GM13977 (cell line): ENCODE data around the gene BCKDHA.

Source experiments
- DNase-seq: peaks from one replicate; pipeline ENCODE4 v3.0.0; 2012; ENCODE audit warnings: low spot score
- CTCF ChIP-seq: IDR thresholded peaks from 2 replicates; pipeline ENCODE4 v1.5.1; 2012; ENCODE audit warnings: mild to moderate bottlenecking, control low read depth; ENCODE audit not compliant: insufficient read depth; ENCODE audit errors: extremely low read depth, missing control alignments
- in situ Hi-C: fragments of 300-500 bp; cut with MboI; formaldehyde crosslinking; loops from one replicate; pipeline ENCODE4 v1.12.0; 2022; ENCODE audit warnings: low sequenced_read_pairs, low pct_unique_long_range_greater_than_20kb, mixed read lengths, inconsistent platforms; ENCODE audit not compliant: unreplicated experiment

The BCKDHA gene

DNA sequence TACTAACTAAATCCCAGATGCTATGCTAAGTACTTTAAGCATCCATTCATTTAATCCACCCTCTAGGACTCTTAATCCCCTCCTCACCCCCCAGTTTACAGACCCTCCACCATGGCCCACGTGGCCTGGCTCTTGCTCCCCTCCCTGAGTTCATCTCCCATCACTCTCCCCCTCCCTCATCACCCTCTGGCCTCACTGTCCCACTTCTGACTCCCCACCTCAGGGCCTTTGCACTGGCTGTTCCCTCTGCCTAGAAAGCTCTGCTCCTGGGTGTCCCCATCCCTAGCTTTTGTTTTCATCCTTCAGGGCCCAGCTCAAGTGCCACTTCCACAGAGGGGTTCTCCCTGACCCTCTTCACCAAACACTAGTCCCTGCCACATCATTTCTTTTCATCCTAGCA lies 37.9 kb upstream of the BCKDHA start:
- no peak for TF ChIP-seq CTCF
- in situ Hi-C loops, result no loop called here
- DNase-seq, result no peak

DNA sequence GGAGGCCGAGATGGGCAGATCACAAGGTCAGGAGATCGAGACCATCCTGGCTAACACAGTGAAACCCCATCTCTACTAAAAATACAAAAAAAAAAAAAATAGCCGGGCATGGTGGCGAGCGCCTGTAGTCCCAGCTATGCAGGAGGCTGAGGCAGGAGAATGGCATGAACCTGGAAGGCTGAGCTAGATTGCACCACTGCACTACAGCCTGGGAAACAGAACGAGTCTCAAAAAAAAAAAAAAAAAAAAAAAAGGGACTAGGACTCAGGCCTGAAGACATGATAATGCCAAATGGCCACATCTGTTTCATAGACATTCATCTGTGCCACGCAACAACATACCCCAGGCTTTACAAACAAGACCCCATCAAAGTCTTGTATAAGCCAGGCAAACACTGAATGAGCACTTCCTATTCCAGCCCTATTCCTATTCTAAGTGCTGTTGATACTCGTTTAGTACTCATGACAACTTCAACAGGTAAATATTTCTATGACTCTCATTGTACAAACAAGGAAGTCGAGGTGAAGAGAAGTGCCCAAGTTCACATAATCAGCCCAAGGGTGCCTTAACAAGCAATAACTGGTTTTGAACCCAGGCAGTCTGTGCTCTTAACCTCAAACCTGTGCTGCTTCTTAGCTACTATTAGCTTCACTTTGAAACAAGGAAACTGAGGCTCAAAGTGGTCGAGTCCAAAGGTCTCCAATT lies 35.3 kb upstream of the BCKDHA start:
- no peak for TF ChIP-seq CTCF
- in situ Hi-C loops, result no loop called here
- no peak for DNase-seq

DNA sequence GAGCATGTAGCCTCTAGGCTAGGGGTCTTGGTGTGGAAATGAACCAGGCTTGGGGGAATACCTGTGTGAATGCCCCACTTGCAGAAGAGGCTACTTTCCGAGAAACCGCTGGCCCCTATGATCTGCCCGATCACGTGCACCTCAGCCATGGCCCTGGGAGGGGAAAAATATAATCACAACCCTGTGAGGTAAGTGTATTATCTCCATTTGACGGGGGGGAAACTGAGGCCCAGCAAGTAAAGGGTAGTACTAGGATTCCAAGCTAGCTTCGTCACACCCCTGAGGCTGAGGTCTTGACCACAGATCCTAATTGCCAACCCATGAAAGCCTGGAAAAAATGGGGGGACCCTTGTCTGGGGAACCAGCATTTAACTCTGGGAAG lies 34.3 kb upstream of the BCKDHA start:
- TF ChIP-seq CTCF, result no peak
- no peak for DNase-seq
- in situ Hi-C loops, result no loop called here

- DNase-seq, result peak; percentile 95
- in situ Hi-C loops, result no loop called here
- no peak for TF ChIP-seq CTCF
Observed at GRCh38 chr19:41363753-41364523, 33.7 kb upstream of the BCKDHA start, which contains the start of gene B9D2. B9D2 (minus strand) TSS chr19:41364149; CDS start chr19:41363519, 630 bp downstream.

DNA sequence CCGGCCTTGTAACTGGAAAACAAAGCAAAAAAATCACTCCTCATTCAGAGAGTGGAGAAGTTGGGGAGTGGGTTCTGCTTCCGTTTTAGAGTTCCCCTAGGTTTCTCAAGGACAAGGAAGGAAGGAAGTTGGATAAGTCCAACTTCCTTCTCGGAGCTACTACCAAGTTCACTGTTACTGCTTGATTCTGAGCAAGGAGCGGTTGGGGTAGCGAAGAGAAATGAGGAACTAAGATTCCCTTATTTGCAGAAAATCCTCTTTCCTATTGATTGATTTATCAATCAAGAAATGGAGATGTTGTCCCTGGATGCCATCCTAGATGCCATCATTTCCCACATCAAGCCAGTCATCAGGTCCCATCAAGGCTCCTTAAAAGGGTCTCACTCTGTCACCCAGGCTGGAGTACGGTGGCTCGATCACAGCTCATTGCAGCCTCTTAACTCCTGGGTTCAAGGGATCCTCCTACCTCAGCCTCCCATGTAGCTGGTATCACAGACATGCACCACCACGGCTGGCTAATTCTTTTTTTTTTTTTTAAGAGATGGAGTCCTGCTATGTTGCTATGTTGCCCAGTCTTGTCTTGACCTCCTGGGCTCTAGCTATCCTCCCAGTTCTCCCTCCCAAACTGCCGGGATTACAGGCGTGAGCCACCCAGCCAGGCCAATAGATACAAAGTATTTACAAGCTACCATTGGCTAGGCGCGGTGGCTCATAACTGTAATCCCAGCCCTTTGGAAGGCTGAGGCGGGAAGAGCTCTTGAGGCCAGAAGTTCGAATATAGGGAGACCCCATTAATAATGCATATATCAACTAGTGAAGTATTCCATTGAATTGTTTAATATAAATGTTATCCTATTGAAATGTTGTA lies 32.9 kb upstream of the BCKDHA start:
- peak; percentile 8 for DNase-seq
- in situ Hi-C loops, result no loop called here
- no peak for TF ChIP-seq CTCF

DNA sequence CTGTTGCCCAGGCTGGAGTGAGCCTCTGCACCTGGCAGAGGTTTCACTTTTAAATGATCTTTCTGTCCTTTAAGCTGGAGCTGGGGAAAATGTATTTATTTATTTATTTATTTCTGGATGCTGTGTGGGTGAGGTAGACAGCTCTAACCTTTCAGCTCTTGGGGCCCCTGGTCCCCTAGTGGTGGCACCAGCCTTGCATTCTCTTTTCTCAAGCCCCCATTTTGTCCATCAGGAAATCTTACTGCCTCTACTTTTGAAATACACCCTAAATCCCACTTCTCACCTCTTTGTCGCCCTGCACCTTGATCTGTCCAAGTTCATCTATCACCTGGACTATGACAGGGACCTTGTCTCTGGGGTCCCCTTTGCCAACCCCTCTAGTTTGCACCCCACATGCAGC lies 31.5 kb upstream of the BCKDHA start:
- peak; percentile 35 for DNase-seq
- in situ Hi-C loops, result no loop called here
- TF ChIP-seq CTCF, result peak; percentile 35
